ENCODE results near the gene TEX35.

The TEX35 gene

DNA sequence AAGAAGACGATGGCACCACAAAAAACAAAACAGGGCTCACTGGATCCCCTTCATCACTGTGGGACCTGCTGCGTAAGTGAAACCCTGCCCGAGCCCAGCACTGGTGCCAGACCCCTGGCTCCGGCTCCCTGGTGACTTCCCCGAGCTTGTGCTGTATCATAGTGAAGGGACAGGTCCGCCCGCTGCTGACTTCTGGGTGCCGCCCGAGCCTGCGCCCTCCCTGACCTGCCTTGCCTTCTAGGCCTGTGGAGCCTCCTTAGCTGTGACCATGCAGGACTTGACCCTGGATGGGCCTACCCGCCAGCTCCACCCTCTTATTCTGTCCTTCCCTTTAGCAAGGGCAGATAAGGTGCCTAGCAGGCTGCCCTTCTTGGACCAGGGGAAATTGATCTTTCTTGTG, 7.9 kb downstream of the TEX35 start:
- DNase-seq (ENCODE audit: low spot score) = no peak

DNA sequence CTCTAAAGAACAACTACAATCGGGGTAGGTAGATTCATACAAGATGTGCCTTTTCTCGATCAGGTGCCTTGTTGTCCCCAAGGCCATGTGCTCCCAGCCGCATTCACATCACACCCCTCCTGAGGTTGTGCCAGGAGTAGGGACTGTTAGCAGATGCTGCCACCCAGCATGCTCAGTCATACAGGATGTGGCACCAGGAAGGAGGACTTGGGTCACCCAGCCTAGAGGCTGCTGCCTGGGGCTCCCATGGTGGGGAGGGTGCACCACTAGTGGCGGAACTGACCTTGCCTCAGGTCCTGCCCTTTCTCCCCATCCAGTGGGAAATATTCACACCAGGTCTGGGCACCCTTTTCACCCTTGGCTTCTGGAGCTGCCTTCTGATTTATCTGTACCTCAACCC, 8.3 kb downstream of the TEX35 start:
- no peak for DNase-seq (ENCODE audit: low spot score)

DNA sequence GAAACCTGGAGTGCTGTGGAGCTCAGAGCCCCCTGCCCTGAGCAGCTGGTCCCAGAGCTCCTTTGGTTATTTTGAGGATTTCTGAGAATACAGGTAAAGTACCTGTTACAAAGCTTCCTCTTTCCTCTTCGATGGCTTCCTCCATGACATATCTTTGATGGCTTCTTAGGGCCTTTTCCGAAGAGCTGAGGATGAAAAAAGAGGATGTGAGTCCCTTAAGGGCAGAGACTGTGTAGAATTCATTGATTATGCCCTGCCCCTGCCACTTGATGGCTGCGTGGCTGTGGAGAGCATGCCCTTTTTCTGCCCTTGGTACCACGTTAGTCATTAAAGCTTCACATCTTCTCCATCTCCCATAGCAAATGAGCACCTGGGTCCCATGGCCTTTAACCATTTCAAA, 14.2 kb downstream of the TEX35 start:
- DNase-seq (ENCODE audit: low spot score) = no peak

DNA sequence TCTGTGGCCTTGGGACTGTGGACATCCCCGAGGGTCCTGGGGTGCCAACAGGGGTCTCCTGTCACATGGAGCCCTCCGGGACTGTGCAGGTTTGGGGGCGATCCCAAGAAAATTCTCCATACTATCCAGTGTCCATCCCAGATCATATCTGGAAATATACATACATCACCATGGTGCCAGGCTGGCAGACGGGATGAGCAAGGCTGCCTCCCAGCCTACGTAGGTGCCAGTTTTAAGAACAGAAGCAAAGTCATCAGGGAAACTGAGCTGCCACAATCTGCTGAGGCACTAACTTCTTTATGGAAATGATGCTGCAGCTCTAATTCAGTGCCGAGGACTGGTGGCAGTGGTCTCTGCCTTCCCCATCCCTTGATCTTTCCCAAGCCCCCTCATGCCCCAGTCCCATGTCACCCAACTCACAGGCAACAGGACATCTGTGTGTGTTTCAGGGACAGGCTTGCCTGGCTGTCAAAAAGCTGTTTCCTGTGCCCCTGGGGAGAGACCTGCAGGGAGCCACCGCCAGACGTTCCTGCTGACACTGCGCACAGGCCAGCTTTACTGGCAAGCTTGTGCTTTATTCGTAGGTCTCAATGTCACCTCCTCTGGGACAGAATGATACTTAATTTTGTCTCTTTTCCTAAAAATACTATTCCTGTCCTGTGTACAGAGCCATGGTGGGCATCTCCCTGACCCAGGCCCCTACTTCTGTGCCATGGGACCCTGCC, 15.5 kb downstream of the TEX35 start:
- no peak for DNase-seq (ENCODE audit: low spot score)

DNA sequence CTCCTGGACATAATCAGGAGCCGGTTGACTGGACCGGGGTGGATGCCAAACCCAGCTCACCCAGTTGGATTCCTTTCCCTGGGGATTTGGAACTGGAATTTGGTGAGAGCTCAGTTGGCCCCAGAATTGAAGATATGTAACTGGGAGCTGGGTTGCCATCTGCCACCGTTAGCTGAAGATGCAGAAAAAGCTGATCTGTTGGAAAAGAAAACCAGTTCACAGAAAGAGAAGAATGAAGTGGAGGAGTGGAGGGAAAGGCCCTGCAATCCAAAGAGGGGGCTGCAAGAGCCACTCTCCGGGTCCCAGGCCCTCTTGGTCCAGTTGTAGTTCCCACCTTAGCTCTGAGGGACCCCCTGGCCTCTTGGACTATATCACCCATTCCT, 16.0 kb downstream of the TEX35 start:
- no peak for DNase-seq (ENCODE audit: low spot score)

DNA sequence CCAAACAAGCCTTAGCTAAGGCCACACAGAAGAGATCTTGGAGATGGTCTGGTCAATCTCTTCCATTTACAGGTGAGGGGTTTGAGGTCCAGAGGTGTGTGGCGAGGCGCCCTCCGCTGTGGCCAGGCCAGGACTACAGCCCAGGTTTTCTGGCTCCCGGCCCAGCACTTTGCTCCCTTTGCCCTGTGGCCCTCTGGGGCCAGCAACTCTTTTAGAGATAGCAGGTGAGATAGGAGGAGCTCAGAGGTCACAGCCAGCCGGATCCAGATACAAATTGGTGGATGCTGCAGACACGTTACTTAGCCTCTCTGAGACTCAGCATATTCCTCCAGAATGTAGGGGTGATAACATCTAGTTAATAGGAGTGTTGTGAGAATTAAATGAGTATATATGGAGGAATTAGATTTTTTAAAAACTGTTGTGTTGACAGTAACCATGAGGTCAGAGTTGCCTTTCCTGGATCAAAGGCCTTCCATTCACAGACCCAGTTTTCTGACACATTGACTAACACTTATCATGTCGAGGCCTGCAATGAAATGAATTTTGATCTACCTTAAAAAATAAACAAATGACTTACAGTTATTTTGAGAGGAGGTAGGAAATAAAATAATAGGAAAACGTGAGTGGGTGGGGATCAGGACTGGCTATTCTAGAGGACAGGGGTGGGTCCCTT, 16.6 kb downstream of the TEX35 start:
- peak; percentile 33 for DNase-seq (ENCODE audit: low spot score)

DNA sequence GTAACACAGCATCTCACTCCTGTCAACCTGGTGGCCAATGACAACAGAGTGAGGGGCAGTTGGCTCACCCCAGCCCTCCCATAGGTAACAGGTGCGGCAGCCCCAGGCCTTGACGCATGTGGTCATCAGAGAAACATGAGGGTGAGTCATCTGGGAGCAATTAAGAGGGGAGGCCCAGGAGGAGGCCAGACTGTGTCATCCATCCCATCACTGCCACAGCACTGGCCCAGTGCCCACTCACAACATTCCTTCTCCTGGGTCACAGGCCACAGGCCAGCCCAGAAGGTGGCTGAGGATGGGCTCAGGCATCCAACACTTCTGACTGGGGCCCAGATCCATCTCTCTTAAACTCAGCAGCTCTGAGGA, 17.1 kb downstream of the TEX35 start:
- no peak for DNase-seq (ENCODE audit: low spot score)

DNA sequence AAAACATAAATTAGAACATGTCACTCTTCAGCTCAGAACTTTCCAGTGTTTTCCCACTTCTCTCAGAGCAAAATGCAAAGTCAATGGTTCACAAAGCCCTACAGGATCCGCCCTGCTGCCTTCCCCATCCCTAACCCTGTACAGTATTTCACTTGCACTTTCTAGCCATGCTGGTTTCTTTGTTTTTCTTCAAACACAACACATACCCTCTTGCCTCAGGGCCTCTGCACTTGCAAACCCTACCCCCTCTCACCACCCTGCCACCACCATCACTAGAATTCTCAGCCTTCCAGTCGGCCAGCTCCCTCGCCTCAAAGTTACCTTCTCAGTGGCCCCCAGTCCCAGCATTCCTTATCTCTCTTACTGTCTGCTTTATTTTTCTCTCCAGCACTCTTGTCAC, 17.6 kb downstream of the TEX35 start:
- no peak for DNase-seq (ENCODE audit: low spot score)

DNA sequence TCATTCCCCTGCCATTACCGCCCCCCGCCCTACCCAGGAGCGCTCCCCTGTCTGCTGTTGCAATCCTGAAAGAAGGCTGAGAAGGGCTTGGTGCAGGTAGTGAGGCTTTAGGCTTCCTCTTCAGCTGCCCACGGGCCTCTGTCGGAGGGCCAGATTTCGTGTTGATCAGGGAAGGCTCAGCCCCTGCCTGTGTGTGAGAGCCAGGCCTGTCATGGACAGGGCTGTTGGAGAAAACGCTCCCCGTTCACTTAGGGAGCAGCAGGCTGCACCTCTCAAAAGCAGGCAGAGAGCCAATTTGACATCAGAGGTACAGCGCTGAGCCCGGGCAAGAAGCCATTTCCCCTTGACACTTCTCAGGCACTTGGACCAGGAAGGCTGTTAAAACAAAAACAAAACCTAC, 19.0 kb downstream of the TEX35 start:
- DNase-seq (ENCODE audit: low spot score) = no peak

DNA sequence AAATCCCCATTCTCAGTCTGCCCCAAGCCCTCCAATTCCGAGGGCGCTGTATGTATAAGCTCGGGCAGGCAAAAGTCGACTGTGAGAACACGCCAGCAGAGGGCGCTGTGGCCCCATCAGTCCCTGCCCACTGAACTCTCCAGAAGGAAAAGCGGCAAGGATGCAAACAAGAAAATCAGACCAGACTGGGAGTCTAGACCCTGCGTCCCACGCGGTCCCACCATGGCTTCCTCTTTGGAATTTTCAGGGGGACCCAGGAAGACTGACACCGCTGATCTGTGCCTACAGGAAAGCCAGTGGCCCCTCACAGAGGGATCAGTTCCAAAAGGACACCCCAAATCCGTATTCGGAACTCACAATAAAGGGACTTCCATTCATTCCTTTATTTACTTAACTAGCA, 19.5 kb downstream of the TEX35 start:
- peak; percentile 73 for DNase-seq (ENCODE audit: low spot score)

DNA sequence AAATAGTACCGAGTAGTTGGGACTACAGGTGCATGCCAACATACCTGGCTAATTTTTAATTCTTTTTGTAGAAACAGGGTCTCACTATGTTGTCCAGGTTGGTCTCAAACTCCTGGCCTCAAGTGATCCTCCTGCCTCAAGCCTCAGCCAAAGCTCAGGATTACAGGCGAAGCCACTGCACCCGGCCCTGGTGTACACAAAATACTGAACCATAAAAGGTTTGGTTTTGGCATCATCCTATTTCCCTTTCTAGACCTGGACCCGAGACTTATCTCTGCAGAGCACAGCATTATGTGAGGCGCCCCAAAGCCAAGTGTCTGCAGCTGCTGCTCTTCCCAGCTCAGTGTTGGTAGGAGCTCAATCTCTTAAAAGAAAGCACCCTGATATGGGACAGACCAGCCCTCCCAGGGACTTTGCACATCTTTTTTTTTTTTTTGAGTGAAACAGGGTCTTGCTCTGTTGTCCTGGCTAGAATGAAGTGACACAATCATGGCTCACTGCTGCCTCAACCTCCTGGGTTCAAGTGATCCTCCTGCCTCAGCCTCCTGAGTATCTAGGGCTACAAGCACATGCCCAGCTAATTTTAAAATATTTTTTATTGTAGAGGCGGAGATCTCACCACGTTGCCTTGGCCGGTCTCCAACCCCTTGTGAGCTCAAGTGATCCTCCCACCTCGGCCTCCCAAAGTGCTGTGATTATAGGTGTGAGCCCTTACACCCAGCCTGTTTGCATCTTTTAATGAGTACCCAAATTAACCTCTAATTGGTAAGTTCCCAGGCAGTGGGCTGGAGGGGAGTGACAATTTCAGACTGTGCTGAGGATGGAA, 20.4 kb downstream of the TEX35 start:
- DNase-seq (ENCODE audit: low spot score) = no peak

DNA sequence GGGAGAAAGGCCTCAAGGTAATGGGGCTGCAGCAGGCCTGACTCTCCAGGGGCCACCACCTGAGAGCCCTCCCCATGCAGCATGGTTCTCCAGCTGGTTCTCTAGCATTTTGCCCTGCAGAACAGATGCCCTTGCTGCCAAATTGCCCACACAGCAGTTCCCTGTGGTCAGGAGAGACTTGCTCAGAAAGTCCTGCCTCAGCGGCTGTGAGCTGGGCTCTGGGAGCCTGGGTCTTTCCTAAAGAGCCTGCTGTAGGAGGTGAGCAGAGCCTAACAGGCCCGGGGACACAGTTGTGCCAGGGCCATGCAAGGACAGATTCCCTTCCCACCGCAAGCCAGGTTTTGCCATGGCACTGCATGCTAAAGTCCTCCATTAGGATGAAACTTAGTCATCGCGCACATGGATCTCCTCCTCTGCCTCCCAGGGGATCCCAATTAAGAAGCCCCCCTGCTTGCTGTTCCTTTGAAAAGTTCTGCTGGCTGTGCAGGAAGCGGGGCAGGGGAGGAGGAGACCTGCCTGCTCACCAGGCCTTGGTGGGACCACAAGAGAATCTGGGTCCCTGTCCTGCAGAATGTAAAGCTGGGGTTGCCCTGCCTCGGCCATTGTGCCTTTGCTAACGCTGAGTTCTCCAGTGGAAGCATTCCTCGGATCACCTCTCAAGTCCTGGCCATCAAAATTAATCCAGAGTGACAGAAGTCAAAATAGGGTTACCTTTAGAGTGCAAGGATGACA, 21.4 kb downstream of the TEX35 start:
- no peak for DNase-seq (ENCODE audit: low spot score)

DNA sequence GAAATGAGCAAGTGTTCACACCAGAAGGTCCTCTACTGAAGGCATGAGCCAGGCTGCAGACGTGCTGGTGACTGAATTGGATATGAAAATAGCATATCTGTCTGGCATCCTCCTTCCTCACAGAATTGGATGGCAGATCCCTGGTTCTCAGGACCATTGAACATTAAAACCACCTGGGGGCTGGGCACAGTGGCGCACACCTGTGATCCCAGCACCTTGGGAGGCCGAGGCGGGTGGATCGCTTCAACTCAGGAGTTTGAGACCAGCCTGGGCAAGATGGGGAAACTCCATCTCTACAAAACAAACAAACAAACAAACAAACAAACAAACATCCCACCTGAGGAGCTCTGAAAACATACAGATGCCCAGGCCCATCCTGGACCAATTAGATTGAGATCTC, 23.4 kb downstream of the TEX35 start:
- no peak for DNase-seq (ENCODE audit: low spot score)

DNA sequence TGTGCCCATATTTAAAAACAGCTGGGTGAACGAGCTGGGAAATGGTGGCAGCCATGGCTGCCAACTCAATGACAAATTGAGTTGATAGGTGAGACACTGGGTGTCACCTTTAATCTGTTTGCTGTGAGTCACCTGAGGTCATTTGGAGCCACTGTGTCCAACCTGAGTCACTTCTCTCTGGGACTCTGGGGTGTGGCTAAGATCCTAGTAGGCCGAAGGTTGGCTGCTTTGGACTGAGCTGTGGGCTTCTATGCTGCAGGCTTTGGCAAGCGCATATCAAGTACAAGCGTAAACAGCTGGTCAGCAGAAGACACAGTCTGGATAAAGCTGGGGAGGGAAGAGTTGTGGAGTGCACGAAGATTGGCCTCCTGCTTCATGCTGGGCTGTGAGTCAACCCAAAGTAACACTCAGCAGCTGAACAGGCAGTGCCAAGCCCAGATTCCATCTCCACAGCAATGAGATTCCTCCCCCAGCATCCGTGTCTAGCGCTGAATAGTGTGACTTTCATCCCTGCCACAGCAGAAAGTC, 24.0 kb downstream of the TEX35 start:
- DNase-seq (ENCODE audit: low spot score) = peak; percentile 42

DNA sequence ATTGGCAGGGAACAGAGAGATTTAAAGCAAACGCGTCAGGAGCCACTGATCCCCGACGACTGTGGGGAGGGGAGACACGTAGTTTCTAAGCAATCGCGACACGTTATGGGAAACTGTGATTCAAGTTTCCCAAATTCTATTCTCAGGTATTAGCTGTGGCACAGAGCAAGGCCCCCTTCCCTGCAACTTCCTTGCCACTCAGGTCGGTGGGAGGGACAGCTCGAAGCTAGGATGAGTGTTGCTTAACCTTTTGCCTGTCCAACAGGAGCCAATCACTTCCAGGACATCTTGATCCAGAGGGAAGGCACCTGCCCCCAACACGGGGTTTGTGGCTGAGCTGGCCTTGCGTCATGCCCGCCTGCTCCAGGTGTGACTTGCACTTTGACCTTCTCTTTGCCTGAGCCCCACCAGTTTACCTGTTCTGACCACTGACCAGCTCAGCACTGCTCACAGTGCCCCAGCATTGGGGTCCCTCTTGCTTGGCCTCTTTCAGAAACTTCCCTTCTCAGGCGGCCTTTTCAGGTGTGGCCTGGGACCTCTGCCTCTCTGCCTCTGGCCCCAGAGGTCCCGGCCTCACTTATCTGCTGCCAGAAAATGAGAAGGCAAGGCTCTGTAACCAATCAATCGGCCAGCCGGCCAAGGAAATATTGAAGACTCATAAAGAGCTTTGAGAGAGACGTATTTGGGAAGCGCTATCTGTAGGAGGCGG, 24.6 kb downstream of the TEX35 start:
- no peak for DNase-seq (ENCODE audit: low spot score)

DNA sequence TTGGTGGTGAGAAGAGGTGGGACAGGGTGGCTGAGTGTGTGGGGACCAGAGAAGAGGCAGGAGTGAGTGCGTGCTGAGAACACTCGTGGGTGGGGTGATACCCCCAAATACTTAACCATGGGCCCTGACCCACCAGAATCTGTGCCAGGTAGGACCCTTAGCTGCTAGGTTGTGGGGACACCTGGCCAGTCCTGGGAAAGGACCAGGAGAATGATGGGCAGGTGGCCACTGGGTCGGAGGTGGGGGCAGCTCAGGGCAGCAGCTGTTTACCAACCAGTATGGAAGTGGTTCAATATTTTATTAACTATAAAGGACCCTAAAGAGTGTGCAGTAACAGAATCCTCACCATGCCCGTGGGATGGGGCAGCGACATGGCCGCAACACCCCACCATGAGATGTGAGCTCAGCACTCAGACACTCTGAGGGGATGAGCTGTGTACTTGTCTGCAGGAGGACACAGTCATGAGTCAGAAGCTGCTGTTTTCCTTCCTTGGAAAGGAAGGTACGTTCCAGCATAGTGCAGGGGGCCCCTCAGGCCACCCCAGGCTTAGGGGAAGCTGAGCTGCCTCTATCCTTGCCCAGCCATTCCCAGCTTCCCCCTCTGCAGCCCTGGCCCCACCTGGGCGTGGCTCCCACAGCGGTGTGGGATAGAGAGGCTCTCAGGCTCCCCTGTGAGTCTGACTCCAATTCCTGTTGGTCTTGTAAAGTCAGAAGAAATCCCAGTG, 25.4 kb downstream of the TEX35 start:
- DNase-seq (ENCODE audit: low spot score) = no peak

DNA sequence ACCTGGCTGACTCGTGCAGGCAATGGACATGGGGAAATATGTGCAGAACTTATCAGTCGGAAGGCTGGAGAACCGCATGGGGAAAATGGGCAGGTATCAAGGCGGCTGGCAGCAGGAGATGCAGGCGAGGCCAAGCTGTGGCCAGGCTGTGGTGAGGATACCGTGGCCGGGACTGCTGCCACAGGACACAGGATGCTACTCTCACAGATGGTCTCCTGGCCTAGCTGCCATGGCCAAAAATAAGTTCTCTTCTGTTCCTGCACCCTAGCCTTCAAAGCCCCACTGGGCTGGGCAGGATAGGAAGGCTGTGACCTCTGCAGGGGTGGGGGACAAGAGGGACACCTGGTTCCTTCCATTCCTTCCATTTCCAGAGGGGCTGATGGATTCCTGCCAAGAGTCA, 26.4 kb downstream of the TEX35 start:
- DNase-seq (ENCODE audit: low spot score) = no peak

DNA sequence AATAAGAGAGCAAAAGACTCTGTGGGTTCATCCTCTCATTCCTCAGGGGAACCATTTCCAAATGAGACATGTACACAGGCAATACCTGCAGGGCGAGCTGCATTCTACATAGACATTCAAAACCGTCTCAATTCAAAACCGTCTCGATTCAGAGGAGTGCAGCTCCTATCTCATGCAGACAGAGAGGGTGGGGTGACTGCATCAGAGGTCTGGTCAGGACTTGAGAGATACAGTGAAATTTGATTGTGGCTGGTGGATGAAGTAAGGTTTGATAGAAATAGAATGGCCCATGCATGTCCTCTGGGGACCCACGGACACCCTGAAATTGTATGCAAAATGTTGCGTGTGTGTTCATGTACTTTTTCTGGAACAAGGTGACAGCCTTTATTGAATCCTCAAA, 27.3 kb downstream of the TEX35 start:
- DNase-seq (ENCODE audit: low spot score) = no peak

DNA sequence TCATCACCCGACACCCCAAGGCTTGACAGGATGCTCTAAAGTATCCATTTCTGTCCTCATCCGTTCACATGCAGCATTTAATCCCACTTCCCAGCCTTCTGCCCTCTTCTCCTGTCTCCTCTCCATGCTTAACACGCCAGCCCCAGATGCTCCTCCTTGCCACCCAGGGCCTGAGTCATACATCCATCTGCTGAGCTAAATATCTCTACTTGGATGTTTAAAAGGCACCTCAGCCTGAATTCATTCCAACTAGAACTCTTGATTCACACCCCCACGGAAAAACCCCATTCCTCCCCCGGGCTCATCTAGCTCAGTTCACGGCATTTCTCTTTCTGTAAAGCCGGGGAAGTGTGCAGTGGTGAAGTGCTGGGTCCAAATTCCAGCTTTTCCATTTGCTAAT, 27.7 kb downstream of the TEX35 start:
- no peak for DNase-seq (ENCODE audit: low spot score)

DNA sequence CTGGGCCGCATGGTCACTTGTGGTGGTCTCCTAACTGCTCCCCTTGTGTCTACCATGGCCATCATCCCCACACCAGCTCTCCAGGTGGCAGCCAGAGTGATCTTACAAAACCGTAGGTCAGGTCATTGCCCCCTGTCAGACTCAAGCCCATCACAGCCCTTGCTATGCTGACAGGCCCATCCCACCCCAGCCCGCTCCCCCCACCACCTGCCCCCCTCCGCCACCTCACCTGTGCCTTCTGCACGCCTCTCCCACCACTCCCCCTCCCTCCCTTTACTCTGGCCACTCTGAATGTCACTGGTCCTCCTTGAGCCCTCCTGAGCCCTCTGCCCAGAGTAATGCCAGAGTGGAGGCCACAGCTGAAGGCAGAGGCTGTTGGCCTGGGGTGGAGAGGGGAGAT, 28.5 kb downstream of the TEX35 start:
- DNase-seq (ENCODE audit: low spot score) = no peak
